NCI-H1417 treated with DMSO at 0.1 percent for 48 hours (cell line): Measurements from ENCODE around the gene COL2A1.

Experiments
- DNase-seq: peaks from one replicate; lab custom pipeline; 2025; lab: John Stamatoyannopoulos, UW

The COL2A1 gene

DNA sequence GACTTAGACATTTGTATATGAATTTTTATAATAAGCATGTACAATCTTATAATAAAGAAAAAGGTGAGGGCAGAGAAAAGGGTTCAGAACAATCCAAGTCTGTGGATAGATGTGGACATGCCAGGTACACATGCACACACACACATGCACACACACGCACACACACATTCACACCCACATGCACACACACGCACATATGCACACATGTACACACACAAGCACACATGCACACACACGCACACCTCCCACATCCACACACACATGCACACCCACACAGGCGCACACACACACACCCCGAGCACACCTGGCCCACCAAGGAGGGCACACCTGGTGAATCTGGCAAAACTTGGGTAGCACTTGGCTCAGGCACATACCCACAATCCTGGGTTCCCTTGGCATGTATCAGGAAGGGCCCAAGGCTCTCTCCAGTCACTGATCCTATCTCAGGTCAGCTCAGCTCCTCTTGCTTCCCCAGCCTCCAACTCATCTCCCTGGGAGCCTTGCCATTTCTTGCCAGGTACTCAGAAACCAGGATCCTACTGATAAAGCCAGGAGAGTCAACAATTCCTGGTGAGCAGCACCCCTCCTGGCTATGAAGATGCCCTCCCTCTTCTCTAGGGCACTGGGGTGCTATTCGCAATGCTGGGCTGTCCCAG lies 59.5 kb downstream of the COL2A1 start:
- no peak for DNase-seq

DNA sequence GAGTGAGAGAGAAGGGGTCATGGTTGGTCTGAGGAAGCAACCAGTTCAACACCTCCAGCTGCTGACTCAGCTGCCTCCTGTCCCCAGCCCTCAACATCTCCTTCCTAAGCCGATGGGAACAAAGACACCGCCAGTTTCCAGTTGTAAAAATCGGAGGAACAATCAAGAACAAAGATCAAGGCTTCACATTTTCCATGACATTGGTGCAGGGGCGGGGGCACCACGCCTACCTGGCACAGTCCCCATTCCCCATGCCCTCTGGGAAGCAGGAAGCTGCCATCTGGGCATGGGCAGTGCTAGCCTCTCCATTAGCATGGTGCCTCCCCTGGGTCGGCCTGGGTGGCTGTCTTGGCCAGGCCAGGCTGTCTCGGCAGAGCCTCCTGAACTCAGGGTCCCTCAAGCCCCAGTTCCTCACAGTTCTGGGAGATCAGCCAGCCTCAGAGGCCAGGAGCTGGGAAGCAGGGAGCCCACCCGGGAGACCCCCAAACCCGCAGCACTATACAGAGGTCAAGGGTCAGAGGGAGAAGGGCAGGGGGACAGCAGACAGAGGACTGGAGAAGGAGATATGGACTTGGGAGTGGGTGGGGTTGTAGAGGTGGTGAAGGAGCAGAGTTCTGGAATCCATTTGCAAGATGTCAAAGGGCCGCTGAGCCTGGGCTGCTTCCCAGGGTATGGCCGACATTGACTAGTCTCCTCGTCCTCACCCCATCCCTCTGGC lies 60.5 kb downstream of the COL2A1 start:
- no peak for DNase-seq

DNA sequence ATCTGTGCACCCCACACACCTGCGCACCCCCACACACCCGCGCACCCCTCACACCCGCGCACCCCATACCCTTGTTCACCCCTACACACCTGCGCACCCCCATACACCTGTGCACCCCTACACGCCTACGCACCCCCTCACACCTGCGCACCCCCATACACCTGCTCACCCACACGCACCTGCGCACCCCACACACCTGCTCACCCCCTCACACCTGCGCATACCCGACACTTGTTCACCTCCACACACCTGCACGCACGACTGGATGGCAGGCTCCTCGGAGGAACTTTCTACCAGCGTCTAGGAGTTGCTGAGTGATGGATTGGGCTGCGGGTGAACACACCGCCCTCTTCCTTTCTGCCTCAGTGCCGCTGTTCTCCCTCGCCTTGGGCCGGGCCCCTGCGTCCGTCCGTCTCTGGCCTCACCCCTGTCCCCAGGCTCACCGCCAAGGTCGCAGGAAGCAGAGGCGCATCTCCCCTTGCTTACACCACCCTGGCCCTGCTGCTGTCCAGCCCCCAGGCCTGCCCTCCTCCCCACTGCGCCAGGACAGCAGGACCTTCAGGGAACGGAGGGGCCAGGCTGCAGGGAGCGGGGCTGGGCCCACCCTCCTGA lies 61.6 kb downstream of the COL2A1 start:
- DNase-seq = no peak

DNA sequence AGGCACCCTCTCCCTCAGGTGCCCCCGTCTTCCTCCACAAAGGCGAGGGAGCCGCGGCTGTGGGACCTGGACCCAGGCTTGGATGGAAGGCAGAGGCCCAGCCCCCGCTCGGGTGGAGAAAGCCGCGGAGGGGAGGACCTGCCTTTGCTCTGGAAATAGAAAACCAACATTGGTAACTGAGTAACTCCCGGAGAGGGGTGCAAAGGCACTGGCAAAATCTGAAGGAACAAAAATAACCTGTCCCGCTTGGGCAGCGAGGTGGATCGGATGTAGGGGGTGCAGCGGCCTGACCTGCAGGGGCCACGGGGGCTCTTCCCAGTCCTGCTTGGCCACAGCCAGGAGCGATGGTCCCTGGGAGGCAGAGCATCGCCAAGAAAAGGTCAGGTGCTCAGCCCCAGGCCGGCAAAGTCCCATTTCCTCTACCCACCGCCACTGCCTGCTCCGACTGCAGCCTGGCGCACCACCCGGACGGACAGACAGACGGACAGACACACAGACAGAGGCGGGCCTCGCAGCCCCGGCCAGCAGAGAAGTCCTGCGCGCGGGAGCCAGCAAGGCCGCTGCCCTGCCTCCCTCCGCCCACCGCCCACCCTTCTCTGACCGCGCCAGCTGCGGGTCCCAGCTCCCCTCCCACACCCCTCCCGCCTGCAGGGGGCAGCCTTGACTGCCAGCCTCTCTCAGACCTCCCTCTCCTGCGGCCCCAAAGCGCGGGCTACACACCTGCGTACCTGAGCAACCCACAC lies 62.2 kb downstream of the COL2A1 start:
- no peak for DNase-seq

DNA sequence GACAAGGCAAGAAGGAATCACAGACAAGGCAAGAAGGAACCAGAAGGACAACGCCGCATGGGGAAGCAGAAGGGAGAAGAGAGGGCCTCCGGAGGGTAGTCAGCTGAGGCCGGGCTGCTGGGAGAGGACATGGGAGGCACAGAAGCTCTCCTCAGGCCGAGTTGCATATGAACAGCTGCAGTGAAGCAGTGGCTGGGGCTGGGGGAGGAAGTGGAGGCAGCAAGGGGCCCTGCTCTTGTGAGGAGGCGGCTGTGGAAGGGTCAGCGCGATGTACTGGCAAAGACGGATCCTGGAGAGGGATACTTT lies 62.8 kb downstream of the COL2A1 start:
- DNase-seq = no peak

DNA sequence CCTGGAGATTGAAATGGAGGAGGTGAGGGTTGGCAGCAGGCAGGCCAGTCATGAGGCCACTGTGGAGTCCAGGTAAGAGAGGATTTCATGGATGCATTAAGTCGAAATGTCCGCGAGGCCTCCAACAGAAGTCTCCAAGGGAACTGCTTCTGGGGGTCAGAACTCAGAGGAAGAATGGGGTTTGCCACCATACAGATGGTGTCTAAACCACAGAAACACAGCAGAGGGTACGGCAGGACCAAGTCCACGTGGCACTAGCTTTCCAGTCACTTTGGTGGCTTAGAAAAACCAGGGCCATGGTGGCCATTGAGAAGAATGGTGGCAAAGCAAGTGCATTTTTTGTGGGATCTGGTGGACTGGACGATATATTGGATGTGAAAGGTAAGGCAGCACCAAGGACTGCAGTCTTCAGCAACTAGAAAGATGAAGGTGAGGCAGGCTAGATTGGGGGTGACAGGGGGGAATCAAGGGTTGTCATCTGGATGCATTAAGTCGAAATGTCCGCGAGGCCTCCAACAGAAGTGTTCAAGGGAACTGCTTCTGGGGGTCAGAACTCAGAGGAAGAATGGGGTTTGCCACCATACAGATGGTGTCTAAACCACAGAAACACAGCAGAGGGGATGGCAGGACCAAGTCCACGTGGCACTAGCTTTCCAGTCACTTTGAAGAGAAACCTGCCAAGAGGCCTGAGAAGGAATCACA lies 63.4 kb downstream of the COL2A1 start:
- no peak for DNase-seq

DNA sequence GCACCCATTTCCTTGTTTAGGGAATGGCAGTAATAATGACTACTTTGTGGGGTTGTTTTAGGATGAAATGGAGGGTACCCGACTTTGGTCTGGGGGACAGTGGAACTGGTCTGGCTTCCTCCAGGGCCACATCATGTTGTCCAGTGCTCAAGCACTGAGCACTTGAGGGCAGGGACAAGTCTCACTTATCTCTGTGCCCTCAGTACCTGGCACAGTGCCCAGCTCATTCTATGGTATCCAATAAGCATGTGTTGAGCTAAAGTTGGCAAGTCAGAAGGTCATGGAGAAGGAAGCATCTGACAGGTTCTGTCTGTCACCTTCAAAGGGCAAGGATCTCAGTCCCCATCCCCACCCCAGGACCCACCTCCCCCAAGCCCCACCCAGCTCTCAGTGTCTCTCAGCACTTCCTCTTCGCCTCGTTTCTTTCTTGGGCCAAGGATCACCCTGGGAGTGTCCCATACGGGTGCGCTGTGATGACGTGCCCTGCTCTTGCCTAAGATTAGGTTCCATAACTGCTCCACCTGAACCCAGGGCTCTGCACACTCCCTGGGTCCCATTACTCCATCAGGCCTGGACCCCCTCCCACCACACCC lies 65.2 kb downstream of the COL2A1 start:
- DNase-seq = no peak

DNA sequence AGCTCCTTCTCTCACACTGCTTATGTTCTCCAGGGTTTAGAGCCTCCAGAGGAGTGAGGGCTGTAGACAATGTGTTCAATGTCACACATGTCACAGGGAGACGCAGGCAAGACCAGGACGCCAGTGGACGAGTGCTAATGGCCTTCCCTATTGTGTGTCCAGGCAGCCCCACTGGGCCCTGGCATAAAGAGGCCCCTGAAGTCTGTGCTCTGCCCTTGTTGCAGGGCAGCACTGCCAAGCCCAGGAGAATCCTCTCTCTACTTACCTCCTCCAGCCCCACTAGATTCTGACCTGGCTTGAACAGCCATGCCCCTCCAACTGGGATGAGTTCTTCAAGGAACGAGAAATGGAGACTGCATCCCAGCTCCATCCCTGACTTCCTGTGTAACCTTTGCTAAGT lies 65.7 kb downstream of the COL2A1 start:
- no peak for DNase-seq

DNA sequence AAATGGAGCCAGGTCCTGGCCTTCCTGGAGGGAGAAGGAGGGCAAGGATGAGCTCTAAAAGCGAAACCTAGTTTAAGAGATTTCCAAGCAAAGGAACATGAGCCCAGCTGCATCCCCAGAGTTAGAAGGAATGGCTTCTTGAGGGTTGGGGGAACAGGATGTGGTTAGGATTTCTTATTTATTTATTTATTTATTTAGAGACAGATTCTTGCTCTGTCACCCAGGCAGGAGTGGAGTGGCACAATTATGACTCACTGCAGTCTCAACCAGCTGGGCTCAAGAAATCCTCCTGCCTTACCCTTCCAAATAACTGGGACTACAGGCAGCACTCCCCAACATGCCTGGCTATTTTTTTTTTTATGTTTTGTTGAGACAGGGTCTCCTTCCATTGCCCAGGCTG lies 66.2 kb downstream of the COL2A1 start:
- no peak for DNase-seq

DNA sequence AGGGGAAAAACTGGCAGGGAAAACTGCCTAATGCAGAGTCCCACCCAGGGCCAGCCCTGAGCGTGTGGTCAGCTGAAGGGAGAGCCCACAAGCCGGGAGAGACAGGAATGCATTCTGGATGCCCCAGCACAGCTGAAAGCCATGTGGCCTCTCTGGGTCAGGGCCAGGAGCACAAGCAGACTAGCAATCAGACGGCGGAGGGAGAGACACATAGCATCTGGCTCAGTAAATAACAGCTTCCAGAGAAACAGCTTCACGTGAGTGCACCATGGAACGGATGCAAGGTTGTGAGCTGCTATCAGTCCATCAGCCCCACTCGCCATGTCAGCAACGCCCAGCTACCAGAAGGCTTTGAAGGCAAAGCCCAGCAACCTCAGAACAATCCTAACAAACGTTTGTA lies 69.1 kb downstream of the COL2A1 start:
- DNase-seq = no peak

DNA sequence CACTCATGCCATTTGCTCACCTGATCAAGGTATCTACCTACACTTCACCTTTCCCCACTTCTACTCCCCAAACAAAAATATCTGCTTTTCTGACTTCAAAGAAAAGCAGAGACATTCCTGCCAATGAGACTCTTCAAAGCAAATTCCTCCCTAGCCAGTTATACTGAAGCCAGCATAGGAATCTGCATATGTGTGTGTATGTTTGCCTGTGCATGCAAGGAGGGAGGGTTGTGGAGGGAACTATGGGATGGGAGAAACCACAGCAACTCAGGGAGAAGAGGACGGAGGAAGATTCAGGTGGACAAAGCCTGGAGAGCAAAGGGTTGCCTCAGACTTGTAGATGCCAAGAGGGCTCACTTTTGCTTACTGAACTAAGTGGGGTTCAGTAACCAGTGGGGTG lies 73.1 kb downstream of the COL2A1 start:
- no peak for DNase-seq

DNA sequence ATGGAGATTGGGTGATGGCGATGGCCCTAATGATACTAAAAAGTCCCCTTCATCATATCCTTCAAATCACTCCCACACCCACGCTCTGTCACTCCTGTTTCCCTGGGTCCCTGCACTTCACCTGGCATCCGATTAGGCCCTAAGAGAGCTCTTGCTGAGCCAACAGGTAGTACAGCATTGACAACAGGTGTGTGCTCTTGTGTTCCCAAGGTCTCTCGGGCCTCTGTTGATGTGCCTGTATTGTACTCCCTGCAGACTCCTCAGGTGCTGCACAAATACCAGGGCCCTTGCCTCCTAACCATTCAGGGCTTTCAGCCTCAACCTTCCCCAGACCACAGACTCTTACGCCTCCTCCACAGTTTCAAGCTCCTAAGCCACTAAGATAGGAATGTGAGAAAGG lies 73.6 kb downstream of the COL2A1 start:
- no peak for DNase-seq

DNA sequence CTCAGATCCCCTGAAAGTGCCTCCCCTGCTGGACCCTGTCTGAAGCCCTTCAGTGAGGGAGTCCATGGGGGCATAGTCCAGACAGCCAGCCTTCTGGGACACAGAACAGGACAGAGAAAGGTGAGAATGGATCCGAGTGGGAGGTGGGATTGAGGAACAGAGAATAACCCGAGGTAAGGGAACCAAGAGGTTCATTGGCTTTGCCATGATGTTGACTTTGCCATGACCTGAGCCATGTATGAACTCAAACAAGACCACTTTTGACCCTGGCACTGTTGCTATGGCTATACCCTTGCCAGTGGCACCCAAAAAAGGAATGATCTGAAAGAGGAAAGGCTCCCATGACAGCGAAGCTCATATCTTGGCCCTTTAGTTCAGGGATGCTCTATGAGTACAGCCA lies 76.9 kb downstream of the COL2A1 start:
- no peak for DNase-seq
